ENCODE results near the gene MYL7.

DNA sequence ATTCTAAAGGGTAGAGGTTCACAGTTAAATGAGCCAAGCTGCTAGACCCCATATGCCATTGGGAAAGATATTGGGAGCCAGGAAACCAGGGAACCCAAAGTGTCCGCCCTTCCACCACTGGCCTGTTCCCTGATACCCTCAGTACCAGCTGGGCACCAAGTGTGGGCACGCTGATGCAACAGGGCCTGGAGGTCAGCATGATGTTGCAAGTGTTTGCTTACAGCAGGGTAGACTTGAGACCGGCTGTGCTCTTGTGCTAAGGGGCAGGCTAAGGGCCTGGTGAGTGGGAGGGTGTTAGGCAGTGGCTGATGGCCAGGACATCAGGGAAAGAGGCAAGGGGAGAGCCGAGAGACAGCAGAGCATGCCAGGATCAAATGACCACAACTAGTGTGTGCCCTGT, 21.0 kb upstream of the MYL7 start:
- TF ChIP-seq, protein P1, sequence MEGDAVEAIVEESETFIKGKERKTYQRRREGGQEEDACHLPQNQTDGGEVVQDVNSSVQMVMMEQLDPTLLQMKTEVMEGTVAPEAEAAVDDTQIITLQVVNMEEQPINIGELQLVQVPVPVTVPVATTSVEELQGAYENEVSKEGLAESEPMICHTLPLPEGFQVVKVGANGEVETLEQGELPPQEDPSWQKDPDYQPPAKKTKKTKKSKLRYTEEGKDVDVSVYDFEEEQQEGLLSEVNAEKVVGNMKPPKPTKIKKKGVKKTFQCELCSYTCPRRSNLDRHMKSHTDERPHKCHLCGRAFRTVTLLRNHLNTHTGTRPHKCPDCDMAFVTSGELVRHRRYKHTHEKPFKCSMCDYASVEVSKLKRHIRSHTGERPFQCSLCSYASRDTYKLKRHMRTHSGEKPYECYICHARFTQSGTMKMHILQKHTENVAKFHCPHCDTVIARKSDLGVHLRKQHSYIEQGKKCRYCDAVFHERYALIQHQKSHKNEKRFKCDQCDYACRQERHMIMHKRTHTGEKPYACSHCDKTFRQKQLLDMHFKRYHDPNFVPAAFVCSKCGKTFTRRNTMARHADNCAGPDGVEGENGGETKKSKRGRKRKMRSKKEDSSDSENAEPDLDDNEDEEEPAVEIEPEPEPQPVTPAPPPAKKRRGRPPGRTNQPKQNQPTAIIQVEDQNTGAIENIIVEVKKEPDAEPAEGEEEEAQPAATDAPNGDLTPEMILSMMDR (IDR thresholded peaks at IDR 0.05; ENCODE audit: extremely low read depth in 1 of 2, insufficient read depth in 1 of 2, low read depth in 1 of 2, low read length in 2 of 2), result no peak
- TF ChIP-seq FOS (IDR thresholded peaks at IDR 0.05; ENCODE audit: borderline replicate concordance, insufficient read depth, low read length) (no peak), POLR2AphosphoS5 (IDR thresholded peaks at IDR 0.05; ENCODE audit: insufficient read depth, low read depth, low read length) (no peak), EZH2 (IDR thresholded peaks at IDR 0.05; ENCODE audit: borderline replicate concordance, low read depth, low read length, severe bottlenecking) (no peak)

All from endothelial cell of umbilical vein (primary cell).